ENCODE results near the gene TTC6. TPM values are rescaled to one million over a fixed set of nuclear protein-coding genes. Genes with fewer than 3 reads are reported as not detected.
A peak's percentile ranks its signal among the peaks of the same experiment; 100 is the strongest.

Gene TTC6
- total RNA-seq, 1 donor from 2014 or later = not detected

- no peak for DNase-seq (ENCODE audit: low read depth)
Observed at GRCh38 chr14:37618498-37619028, 23.1 kb downstream of the TTC6 start.

GRCh38 chr14:37620856-37621255 lies 25.4 kb downstream of the TTC6 start:
- no peak for DNase-seq (ENCODE audit: low read depth)

DNA sequence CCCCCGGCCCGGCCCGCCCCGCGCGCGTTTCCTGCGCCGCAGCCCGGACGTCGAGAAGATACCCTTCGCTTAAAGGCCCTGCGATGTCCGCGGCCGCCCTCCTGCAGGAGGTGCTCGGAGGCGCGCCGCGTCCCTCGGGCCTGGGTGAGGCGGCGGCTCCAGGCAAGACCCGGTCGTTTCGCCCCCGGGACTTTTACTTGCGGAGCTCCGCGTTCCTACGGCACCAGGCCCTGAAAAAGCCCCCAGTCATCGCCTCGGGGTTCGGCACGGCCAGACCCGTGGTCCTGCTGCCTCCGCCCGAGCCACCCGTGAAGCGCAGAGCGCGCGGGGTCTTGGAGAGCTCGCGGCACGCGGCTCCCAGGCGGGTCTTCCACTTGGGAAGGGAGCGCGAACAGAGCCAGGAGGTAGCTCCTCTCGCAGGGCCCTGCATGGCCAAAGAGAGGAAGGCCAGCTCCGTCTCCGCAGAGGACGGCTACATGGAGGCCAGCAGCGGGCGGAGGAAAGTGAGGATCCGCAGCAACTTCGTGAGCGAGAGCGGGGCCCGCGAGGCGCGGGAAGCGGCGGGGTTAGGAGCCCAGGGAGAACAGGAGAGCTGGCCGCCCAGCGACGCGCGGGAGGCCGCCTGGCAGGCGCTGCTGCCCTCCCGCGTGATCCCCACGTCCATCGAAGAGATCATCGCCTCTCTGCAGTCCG lies 26.9 kb downstream of the TTC6 start:
- no peak for DNase-seq (ENCODE audit: low read depth)

DNA sequence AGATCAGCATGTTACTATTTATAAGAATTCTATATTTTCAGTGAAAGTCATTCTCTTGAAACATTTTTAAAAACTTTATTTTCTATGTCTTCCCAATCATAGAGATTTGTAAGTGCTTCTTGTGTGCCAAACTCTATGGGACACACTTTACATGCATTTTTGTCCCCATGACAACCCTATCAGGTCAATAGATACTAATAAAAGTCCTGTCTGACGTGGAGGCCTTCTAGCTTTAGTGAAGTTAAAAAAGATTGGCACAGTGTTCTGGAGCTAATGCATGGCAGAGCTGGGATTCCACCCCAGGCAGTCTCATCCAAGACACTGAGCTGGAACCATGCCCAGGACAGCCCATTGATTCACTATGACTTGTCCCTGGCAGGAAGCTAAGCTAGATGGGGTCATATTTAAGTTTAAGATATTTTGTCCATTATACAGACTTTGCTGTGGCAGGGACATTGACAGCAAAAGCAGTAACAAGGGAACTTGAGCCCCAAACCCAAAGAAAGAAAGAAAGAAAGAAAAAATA lies 28.1 kb downstream of the TTC6 start:
- DNase-seq (ENCODE audit: low read depth) = peak; percentile 50

DNA sequence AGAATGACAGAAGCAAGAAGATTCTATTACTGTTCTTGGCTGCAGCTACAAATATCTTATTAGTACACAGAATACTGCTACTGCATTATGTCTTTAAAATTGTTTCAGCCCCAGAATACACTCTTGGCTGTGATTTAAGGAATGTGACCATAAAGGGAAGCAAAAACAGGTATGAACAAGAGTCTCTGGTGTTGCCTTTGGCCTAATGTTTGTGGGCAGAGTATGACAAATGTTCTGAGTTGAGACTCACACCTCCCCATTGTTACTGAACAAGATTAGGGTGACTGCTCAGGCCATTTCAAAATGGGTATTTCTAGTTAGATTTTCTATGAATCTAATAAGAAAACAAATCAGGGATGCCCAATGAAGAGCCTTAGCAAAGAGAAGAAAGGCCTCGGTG lies 28.5 kb downstream of the TTC6 start:
- DNase-seq (ENCODE audit: low read depth) = no peak

GRCh38 chr14:37625597-37626595 lies 30.5 kb downstream of the TTC6 start:
- no peak for DNase-seq (ENCODE audit: low read depth)

DNA sequence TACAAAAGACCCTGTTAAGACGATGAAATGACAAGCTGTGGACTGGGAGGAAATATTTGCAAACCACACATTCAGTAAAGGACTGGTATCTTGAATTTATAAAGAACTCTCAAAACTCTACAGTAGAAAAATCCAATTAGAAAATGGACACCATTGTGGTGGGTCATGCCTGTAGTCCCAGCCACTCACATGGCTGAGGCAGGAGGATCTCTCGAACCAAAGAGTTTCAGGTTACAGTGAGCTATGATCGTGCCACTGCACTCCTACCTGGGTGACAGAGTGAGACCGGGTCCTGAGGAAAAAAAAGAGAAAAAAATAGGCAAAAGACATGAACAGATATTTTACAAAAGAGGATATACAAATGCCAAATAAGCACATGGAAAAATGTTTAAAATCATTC lies 41.9 kb downstream of the TTC6 start:
- no peak for DNase-seq (ENCODE audit: low read depth)

- DNase-seq (ENCODE audit: low read depth) = no peak
Observed at GRCh38 chr14:37638599-37638998, 43.2 kb downstream of the TTC6 start.

GRCh38 chr14:37641117-37641516 lies 45.7 kb downstream of the TTC6 start:
- DNase-seq (ENCODE audit: low read depth) = no peak

GRCh38 chr14:37642125-37642524 lies 46.7 kb downstream of the TTC6 start:
- DNase-seq (ENCODE audit: low read depth) = no peak

DNA sequence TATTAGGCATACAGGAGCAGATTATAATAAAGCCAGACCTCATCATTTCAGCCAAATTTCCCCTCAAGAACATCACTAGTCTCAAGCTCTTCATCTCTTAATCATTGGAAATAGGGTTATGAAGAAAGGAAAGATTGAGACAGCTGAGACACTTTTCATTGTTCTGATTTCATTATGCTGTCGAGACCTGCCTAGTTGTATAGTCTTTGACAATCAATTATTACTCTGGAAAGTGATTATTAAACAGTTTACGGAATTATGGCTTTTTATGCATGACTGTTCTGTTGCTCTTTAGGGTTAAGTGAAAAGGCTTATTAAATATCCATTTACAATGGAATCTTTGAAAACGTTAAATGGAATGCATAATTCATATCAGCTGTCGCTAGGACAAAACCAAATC lies 48.3 kb downstream of the TTC6 start:
- DNase-seq (ENCODE audit: low read depth) = no peak

Other genes with a start within 250 kb of the TTC6 start
- 1.5 and 2.6 TPM in 2 replicates for gene FOXA1, start 380 bp upstream of the TTC6 start, total RNA-seq